Endothelial cell (in vitro differentiated cells): ENCODE measurements around the gene DIMT1. TPM values are rescaled to one million over a fixed set of nuclear protein-coding genes. Genes with fewer than 3 reads are reported as not detected.

ENCODE experiments used
- DNase-seq: peaks from one replicate; pipeline ENCODE4 v3.0.0; 2021; ENCODE audit warnings: low spot score
- H3K27ac Mint-ChIP-seq: one replicate; pipeline ENCODE4 v1.8.0; 2021; ENCODE audit warnings: mixed read lengths, inconsistent platforms; ENCODE audit not compliant: unreplicated experiment
- H3K27me3 Mint-ChIP-seq: one replicate; pipeline ENCODE4 v1.8.0; 2021; ENCODE audit warnings: mild to moderate bottlenecking, moderate library complexity, mixed read lengths, inconsistent platforms; ENCODE audit not compliant: unreplicated experiment
- H3K36me3 Mint-ChIP-seq: one replicate; pipeline ENCODE4 v1.8.0; 2021; ENCODE audit warnings: mild to moderate bottlenecking, low read depth, mixed read lengths, inconsistent platforms; ENCODE audit not compliant: unreplicated experiment
- H3K4me1 Mint-ChIP-seq: one replicate; pipeline ENCODE4 v1.8.0; 2021; ENCODE audit warnings: mild to moderate bottlenecking, mixed read lengths, inconsistent platforms; ENCODE audit not compliant: unreplicated experiment
- H3K4me3 Mint-ChIP-seq: one replicate; pipeline ENCODE4 v1.8.0; 2021; ENCODE audit warnings: mild to moderate bottlenecking, mixed read lengths, inconsistent platforms; ENCODE audit not compliant: unreplicated experiment
- H3K9me3 Mint-ChIP-seq: one replicate; pipeline ENCODE4 v1.8.0; 2021; ENCODE audit warnings: mixed read lengths, inconsistent platforms; ENCODE audit not compliant: unreplicated experiment
- CTCF ChIP-seq: fragments of 200-600 bp; sonication (generic); IDR thresholded peaks from one replicate; pipeline ENCODE4 v1.5.0; 2021; ENCODE audit warnings: antibody characterized with exemption; ENCODE audit not compliant: unreplicated experiment
- total RNA-seq: library from RNA; stranded (reverse); fragmentation: NEBNext Ultra II Directional; extraction: Animal tissue kit (Norgen Biotek cat#: 25700); gene quantifications from one replicate; pipeline ENCODE4 v1.2.1, GENCODE V29; 2021; ENCODE audit not compliant: unreplicated experiment

Gene DIMT1
- total RNA-seq, 1 donor from 2014 or later = 23.2 TPM

GRCh38 chr5:62413711-62414110, 10.0 kb upstream of the DIMT1 start:
- Mint-ChIP-seq H3K36me3 (no peaks in the 10 kb centered on the region), H3K4me1 (peaks cover 9% of the 10 kb centered on the region), H3K9me3 (no peaks in the 10 kb centered on the region), H3K27me3 (peaks cover 3% of the 10 kb centered on the region), H3K4me3 (peak overlapping the region; percentile 92), H3K27ac (peak overlapping the region; percentile 96)
- no peak for TF ChIP-seq CTCF
- no peak for DNase-seq

- TF ChIP-seq CTCF = no peak
Observed at GRCh38 chr5:62412549-62413329, 9.0 kb upstream of the DIMT1 start, which contains the start of gene IPO11. IPO11 (plus strand) TSS chr5:62412763; CDS start chr5:62437280, 24,517 bp downstream.

GRCh38 chr5:62395210-62395950, 8.3 kb downstream of the DIMT1 start:
- Mint-ChIP-seq H3K27me3 (no peaks in the 10 kb centered on the region), H3K4me3 (no peak overlapping the region), H3K4me1 (no peaks in the 10 kb centered on the region), H3K9me3 (no peaks in the 10 kb centered on the region), H3K27ac (no peak overlapping the region), H3K36me3 (peaks cover 21% of the 10 kb centered on the region)
- no peak for DNase-seq
- no peak for TF ChIP-seq CTCF

More at GRCh38 chr5:62412549-62413329, 9.0 kb upstream of the DIMT1 start, which contains the start of gene IPO11:
- peak; percentile 96 for DNase-seq
- peaks cover 9% of the 10 kb centered on the region for H3K4me1 Mint-ChIP-seq
- no peaks in the 10 kb centered on the region for H3K36me3 Mint-ChIP-seq
- peak within 1 kb of the TSS; percentile 92 for H3K4me3 Mint-ChIP-seq
- H3K27ac Mint-ChIP-seq = peak within 1 kb of the TSS; percentile 96
- H3K9me3 Mint-ChIP-seq = no peaks in the 10 kb centered on the region
- H3K27me3 Mint-ChIP-seq = peaks cover 3% of the 10 kb centered on the region

- peaks cover 11% of the 10 kb centered on the region for H3K36me3 Mint-ChIP-seq
- no peak overlapping the region for H3K4me3 Mint-ChIP-seq
- no peaks in the 10 kb centered on the region for H3K4me1 Mint-ChIP-seq
- no peak for DNase-seq
- TF ChIP-seq CTCF = no peak
- H3K27me3 Mint-ChIP-seq = no peaks in the 10 kb centered on the region
- no peak overlapping the region for H3K27ac Mint-ChIP-seq
- no peaks in the 10 kb centered on the region for H3K9me3 Mint-ChIP-seq
Observed at GRCh38 chr5:62386824-62387223, 16.9 kb downstream of the DIMT1 start.
